Measurements from ENCODE around the gene PDE6C.
A peak's percentile ranks its signal among the peaks of the same experiment; 100 is the strongest.

PDE6C gene

GRCh38 chr10:93601146-93601773 lies 11.1 kb upstream of the PDE6C start, which contains the start of gene RBP4:
Gene RBP4, minus strand, starts transcription at chr10:93601235. Its CDS starts 207 bp downstream, at chr10:93601028.
- Histone ChIP-seq H3K27ac (ENCODE audit: poor library complexity, severe bottlenecking) (no peak within 1 kb of the TSS), H3K27me3 (ENCODE audit: insufficient read depth, poor library complexity, severe bottlenecking) (peaks cover 21% of the 10 kb centered on the region), H3K4me3 (ENCODE audit: severe bottlenecking) (peak within 1 kb of the TSS; percentile 23), H3K4me1 (ENCODE audit: insufficient read depth, poor library complexity, severe bottlenecking) (no peaks in the 10 kb centered on the region), H3K9me3 (ENCODE audit: severe bottlenecking) (no peaks in the 10 kb centered on the region), H3K36me3 (ENCODE audit: low read depth) (no peaks in the 10 kb centered on the region)
- ATAC-seq (ENCODE audit: low read depth): peak; percentile 69
- no peak for DNase-seq (ENCODE audit: low spot score)
- TF ChIP-seq, protein P1, sequence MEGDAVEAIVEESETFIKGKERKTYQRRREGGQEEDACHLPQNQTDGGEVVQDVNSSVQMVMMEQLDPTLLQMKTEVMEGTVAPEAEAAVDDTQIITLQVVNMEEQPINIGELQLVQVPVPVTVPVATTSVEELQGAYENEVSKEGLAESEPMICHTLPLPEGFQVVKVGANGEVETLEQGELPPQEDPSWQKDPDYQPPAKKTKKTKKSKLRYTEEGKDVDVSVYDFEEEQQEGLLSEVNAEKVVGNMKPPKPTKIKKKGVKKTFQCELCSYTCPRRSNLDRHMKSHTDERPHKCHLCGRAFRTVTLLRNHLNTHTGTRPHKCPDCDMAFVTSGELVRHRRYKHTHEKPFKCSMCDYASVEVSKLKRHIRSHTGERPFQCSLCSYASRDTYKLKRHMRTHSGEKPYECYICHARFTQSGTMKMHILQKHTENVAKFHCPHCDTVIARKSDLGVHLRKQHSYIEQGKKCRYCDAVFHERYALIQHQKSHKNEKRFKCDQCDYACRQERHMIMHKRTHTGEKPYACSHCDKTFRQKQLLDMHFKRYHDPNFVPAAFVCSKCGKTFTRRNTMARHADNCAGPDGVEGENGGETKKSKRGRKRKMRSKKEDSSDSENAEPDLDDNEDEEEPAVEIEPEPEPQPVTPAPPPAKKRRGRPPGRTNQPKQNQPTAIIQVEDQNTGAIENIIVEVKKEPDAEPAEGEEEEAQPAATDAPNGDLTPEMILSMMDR (IDR thresholded peaks at IDR 0.05; ENCODE audit: poor library complexity, severe bottlenecking): no peak

DNA sequence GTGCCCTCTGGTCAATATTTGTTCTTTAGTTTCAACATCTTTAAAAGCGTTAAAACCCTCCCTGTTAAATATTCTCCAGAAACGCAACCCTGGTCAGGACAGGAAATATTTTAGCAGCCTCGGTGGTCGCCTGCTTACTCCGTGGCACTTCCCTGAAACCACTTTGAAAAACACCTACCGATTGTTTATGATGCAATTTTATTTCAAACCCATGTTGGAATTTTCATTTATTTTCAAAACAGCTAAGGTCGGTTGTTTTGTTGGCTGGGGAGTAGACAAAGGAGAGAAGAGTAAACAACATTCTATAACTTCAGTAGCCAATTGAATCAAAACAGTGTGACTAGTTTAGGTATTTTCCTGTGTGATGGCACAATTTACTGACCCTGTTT lies 10.6 kb upstream of the PDE6C start:
- H3K4me3 ChIP-seq (ENCODE audit: severe bottlenecking): peak overlapping the region; percentile 23
- peaks cover 21% of the 10 kb centered on the region for H3K27me3 ChIP-seq (ENCODE audit: insufficient read depth, poor library complexity, severe bottlenecking)
- H3K9me3 ChIP-seq (ENCODE audit: severe bottlenecking): no peaks in the 10 kb centered on the region
- no peaks in the 10 kb centered on the region for H3K4me1 ChIP-seq (ENCODE audit: insufficient read depth, poor library complexity, severe bottlenecking)
- no peak overlapping the region for H3K27ac ChIP-seq (ENCODE audit: poor library complexity, severe bottlenecking)
- TF ChIP-seq, protein P1 (IDR thresholded peaks at IDR 0.05; ENCODE audit: poor library complexity, severe bottlenecking): no peak
- no peaks in the 10 kb centered on the region for H3K36me3 ChIP-seq (ENCODE audit: low read depth)
- ATAC-seq (ENCODE audit: low read depth): no peak
- DNase-seq (ENCODE audit: low spot score): no peak

GRCh38 chr10:93603023-93603422 lies 9.3 kb upstream of the PDE6C start:
- TF ChIP-seq, protein P1 (IDR thresholded peaks at IDR 0.05; ENCODE audit: poor library complexity, severe bottlenecking): no peak
- ATAC-seq (ENCODE audit: low read depth) (no peak), DNase-seq (ENCODE audit: low spot score) (no peak)
- Histone ChIP-seq H3K4me3 (ENCODE audit: severe bottlenecking) (no peak overlapping the region), H3K36me3 (ENCODE audit: low read depth) (no peaks in the 10 kb centered on the region), H3K27me3 (ENCODE audit: insufficient read depth, poor library complexity, severe bottlenecking) (peaks cover 21% of the 10 kb centered on the region), H3K27ac (ENCODE audit: poor library complexity, severe bottlenecking) (no peak overlapping the region), H3K4me1 (ENCODE audit: insufficient read depth, poor library complexity, severe bottlenecking) (no peaks in the 10 kb centered on the region), H3K9me3 (ENCODE audit: severe bottlenecking) (no peaks in the 10 kb centered on the region)

- H3K27me3 ChIP-seq (ENCODE audit: insufficient read depth, poor library complexity, severe bottlenecking): peaks cover 21% of the 10 kb centered on the region
- TF ChIP-seq, protein P1 (IDR thresholded peaks at IDR 0.05; ENCODE audit: poor library complexity, severe bottlenecking): no peak
- DNase-seq (ENCODE audit: low spot score) (no peak), ATAC-seq (ENCODE audit: low read depth) (no peak)
- no peaks in the 10 kb centered on the region for H3K9me3 ChIP-seq (ENCODE audit: severe bottlenecking)
- H3K4me1 ChIP-seq (ENCODE audit: insufficient read depth, poor library complexity, severe bottlenecking): no peaks in the 10 kb centered on the region
- H3K27ac ChIP-seq (ENCODE audit: poor library complexity, severe bottlenecking): no peak overlapping the region
- no peak overlapping the region for H3K4me3 ChIP-seq (ENCODE audit: severe bottlenecking)
- no peaks in the 10 kb centered on the region for H3K36me3 ChIP-seq (ENCODE audit: low read depth)
Observed at GRCh38 chr10:93604146-93604545, 8.2 kb upstream of the PDE6C start.

GRCh38 chr10:93608421-93608820 lies 3.9 kb upstream of the PDE6C start:
- no peaks in the 10 kb centered on the region for H3K9me3 ChIP-seq (ENCODE audit: severe bottlenecking)
- no peak overlapping the region for H3K4me3 ChIP-seq (ENCODE audit: severe bottlenecking)
- no peak for ATAC-seq (ENCODE audit: low read depth)
- H3K27ac ChIP-seq (ENCODE audit: poor library complexity, severe bottlenecking): no peak overlapping the region
- TF ChIP-seq, protein P1 (IDR thresholded peaks at IDR 0.05; ENCODE audit: poor library complexity, severe bottlenecking): no peak
- H3K27me3 ChIP-seq (ENCODE audit: insufficient read depth, poor library complexity, severe bottlenecking): no peaks in the 10 kb centered on the region
- no peak for DNase-seq (ENCODE audit: low spot score)
- H3K36me3 ChIP-seq (ENCODE audit: low read depth): no peaks in the 10 kb centered on the region
- H3K4me1 ChIP-seq (ENCODE audit: insufficient read depth, poor library complexity, severe bottlenecking): no peaks in the 10 kb centered on the region
